ENCODE data around the gene ARHGAP12. TPM values are rescaled to one million over a fixed set of nuclear protein-coding genes. Genes with fewer than 3 reads are reported as not detected.

Gene ARHGAP12
- total and polyA plus RNA-seq, 9 donors = 17.8 to 41.1 (median 23.1) TPM

DNA sequence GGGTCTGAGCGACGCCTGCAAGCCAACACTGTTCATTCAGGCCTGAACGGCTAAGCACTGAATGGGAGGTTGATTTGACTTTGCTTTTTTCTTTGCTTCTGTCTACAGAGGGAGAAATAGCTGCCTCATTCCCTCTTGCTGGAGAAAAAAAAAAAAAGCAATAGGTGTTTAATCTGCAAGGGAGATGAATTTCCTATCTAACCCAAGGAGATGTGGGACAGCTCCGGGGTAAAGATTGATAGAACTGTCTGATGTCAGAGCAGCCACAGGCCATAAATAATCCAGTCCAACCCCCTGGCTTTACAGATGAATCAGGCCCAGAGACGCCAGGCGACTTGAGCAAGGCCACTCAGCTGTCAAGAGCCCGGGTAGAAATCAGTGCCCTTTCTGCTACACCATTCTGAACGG is 168.0 kb downstream of the ARHGAP12 start:
- H3K27me3 ChIP-seq (ENCODE audit: control insufficient read depth, insufficient read depth, low read length) = no peaks in the 10 kb centered on the region
- peaks cover 42% of the 10 kb centered on the region for H3K4me1 ChIP-seq (ENCODE audit: control insufficient read depth, insufficient read depth, low read length)
- H3K27ac ChIP-seq (ENCODE audit: low read length) = peak overlapping the region; percentile 96
- WGBS (ENCODE audit: insufficient coverage) = 28% methylated on average over 5 of the region's 8 CpGs
- no peaks in the 10 kb centered on the region for H3K36me3 ChIP-seq (ENCODE audit: control insufficient read depth, insufficient read depth, low read length)
- peak overlapping the region; percentile 38 for H3K4me3 ChIP-seq (ENCODE audit: low read length)
- DNase-seq = no peak
- peaks cover 3% of the 10 kb centered on the region for H3K9me3 ChIP-seq (replicated peaks; ENCODE audit: control insufficient read depth, low read depth, low read length)

GRCh38 chr10:31759799-31760626 is 168.6 kb downstream of the ARHGAP12 start:
- under 1% methylated on average over 62 of the region's 63 CpGs for whole genome bisulfite sequencing (ENCODE audit: insufficient coverage)
- peak overlapping the region; percentile 94 for H3K4me3 ChIP-seq (ENCODE audit: low read length)
- H3K9me3 ChIP-seq (replicated peaks; ENCODE audit: control insufficient read depth, low read depth, low read length) = peaks cover 3% of the 10 kb centered on the region
- H3K36me3 ChIP-seq (ENCODE audit: control insufficient read depth, insufficient read depth, low read length) = no peaks in the 10 kb centered on the region
- no peaks in the 10 kb centered on the region for H3K27me3 ChIP-seq (ENCODE audit: control insufficient read depth, insufficient read depth, low read length)
- peaks cover 43% of the 10 kb centered on the region for H3K4me1 ChIP-seq (ENCODE audit: control insufficient read depth, insufficient read depth, low read length)
- DNase-seq = peak; percentile 99
- H3K27ac ChIP-seq (ENCODE audit: low read length) = peak overlapping the region; percentile 96

DNA sequence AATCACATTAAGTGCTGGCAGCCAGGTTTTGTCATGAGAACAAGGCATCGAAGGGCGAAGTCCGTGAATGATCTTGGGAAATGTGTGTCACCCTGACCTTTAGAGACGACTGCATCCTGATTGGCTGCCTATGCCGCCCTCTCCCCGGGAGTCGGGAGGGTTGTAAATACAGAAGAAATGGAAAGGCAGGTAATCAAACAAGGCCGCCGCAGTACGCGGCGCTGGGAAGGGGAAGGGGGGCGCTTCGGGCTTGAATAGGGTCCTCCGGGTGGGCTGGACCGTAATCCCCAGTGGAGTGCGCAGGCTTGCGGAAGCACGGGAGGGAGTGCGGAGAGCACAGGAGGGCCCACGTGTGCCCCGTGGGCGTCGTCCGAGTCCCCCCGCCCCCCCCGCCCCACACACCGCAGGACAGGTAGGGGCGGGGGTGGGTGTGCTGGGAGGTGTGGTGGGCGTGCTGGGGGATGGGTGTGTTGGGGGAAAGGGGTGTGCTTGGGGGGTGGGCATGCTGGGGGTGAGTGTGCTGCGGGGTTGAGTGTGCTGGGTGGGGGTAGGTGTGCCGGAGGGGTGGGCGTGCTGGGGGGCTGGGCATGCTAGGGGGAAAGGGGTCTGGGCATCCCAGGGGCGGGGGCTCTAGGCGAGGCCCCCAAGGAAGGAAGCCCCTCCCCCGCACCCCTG is 169.4 kb downstream of the ARHGAP12 start:
- DNase-seq = peak; percentile 65
- Histone ChIP-seq H3K27ac (ENCODE audit: low read length) (peak overlapping the region; percentile 96), H3K4me1 (ENCODE audit: control insufficient read depth, insufficient read depth, low read length) (peaks cover 51% of the 10 kb centered on the region), H3K27me3 (ENCODE audit: control insufficient read depth, insufficient read depth, low read length) (no peaks in the 10 kb centered on the region), H3K9me3 (replicated peaks; ENCODE audit: control insufficient read depth, low read depth, low read length) (no peaks in the 10 kb centered on the region), H3K4me3 (ENCODE audit: low read length) (peak overlapping the region; percentile 94), H3K36me3 (ENCODE audit: control insufficient read depth, insufficient read depth, low read length) (no peaks in the 10 kb centered on the region)
- 5% methylated on average over 19 of the region's 36 CpGs for WGBS (ENCODE audit: insufficient coverage)

GRCh38 chr10:31758495-31758894 is 170.1 kb downstream of the ARHGAP12 start:
- no peaks in the 10 kb centered on the region for H3K36me3 ChIP-seq (ENCODE audit: control insufficient read depth, insufficient read depth, low read length)
- no peak overlapping the region for H3K27ac ChIP-seq (ENCODE audit: low read length)
- 100% methylated on average over 1 of the region's 5 CpGs for WGBS (ENCODE audit: insufficient coverage)
- H3K9me3 ChIP-seq (replicated peaks; ENCODE audit: control insufficient read depth, low read depth, low read length) = no peaks in the 10 kb centered on the region
- H3K27me3 ChIP-seq (ENCODE audit: control insufficient read depth, insufficient read depth, low read length) = no peaks in the 10 kb centered on the region
- peaks cover 53% of the 10 kb centered on the region for H3K4me1 ChIP-seq (ENCODE audit: control insufficient read depth, insufficient read depth, low read length)
- H3K4me3 ChIP-seq (ENCODE audit: low read length) = no peak overlapping the region
- no peak for DNase-seq

DNA sequence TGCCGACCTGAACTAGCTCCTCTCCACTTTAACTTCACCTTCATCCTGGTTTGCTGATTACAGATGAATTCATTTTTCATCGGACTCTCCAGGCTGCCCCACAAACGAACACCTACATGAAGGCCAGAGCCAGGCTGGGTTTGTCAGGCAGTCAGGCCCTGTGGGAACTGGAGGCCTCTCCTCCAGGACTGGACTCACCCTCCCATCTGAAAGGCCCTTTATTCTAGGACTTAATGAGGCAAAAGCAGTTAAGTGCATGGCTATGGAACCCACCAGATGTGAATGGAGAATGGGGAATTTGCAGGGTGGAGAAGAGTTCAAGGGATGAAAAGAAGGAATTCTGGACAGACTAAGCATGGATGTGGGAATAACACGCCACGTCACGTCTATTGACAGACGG is 170.8 kb downstream of the ARHGAP12 start:
- peak; percentile 48 for DNase-seq
- Histone ChIP-seq H3K27ac (ENCODE audit: low read length) (peak overlapping the region; percentile 42), H3K36me3 (ENCODE audit: control insufficient read depth, insufficient read depth, low read length) (no peaks in the 10 kb centered on the region), H3K9me3 (replicated peaks; ENCODE audit: control insufficient read depth, low read depth, low read length) (no peaks in the 10 kb centered on the region), H3K4me1 (ENCODE audit: control insufficient read depth, insufficient read depth, low read length) (peaks cover 53% of the 10 kb centered on the region), H3K27me3 (ENCODE audit: control insufficient read depth, insufficient read depth, low read length) (no peaks in the 10 kb centered on the region), H3K4me3 (ENCODE audit: low read length) (no peak overlapping the region)
- WGBS (ENCODE audit: insufficient coverage) = 72% methylated on average over 3 of the region's 7 CpGs

- 17% methylated on average over 4 of the region's 9 CpGs for WGBS (ENCODE audit: insufficient coverage)
- DNase-seq = peak; percentile 87
- Histone ChIP-seq H3K27me3 (ENCODE audit: control insufficient read depth, insufficient read depth, low read length) (no peaks in the 10 kb centered on the region), H3K27ac (ENCODE audit: low read length) (peak overlapping the region; percentile 42), H3K4me3 (ENCODE audit: low read length) (no peak overlapping the region), H3K36me3 (ENCODE audit: control insufficient read depth, insufficient read depth, low read length) (no peaks in the 10 kb centered on the region), H3K4me1 (ENCODE audit: control insufficient read depth, insufficient read depth, low read length) (peaks cover 56% of the 10 kb centered on the region), H3K9me3 (replicated peaks; ENCODE audit: control insufficient read depth, low read depth, low read length) (no peaks in the 10 kb centered on the region)
Measured at GRCh38 chr10:31757386-31757791, 171.2 kb downstream of the ARHGAP12 start.

DNA sequence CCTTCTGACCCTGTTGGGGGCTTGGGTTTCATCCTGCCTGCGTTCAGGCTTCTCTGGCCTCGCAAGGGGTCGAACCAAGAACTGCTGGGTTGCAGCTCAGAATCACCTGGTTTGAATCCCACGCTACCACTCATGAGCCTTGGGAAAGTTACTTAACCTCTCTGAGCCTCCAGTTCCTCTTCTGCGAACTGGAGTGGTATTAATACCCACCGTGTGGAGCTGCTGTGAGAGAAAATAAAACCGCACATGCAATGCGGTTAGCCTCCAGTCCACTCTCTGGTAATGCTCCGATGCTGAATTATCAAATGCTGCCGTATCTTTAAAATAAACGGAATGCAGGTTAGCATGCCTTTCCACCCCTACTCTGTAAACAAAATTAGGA is 171.9 kb downstream of the ARHGAP12 start:
- H3K4me1 ChIP-seq (ENCODE audit: control insufficient read depth, insufficient read depth, low read length) = peaks cover 58% of the 10 kb centered on the region
- no peak overlapping the region for H3K4me3 ChIP-seq (ENCODE audit: low read length)
- no peak overlapping the region for H3K27ac ChIP-seq (ENCODE audit: low read length)
- WGBS (ENCODE audit: insufficient coverage) = 56% methylated on average over 5 of the region's 11 CpGs
- H3K27me3 ChIP-seq (ENCODE audit: control insufficient read depth, insufficient read depth, low read length) = no peaks in the 10 kb centered on the region
- DNase-seq = no peak
- no peaks in the 10 kb centered on the region for H3K9me3 ChIP-seq (replicated peaks; ENCODE audit: control insufficient read depth, low read depth, low read length)
- no peaks in the 10 kb centered on the region for H3K36me3 ChIP-seq (ENCODE audit: control insufficient read depth, insufficient read depth, low read length)

GRCh38 chr10:31756101-31756728 is 172.4 kb downstream of the ARHGAP12 start:
- 72% methylated on average over 10 of the region's 10 CpGs for WGBS (ENCODE audit: insufficient coverage)

More at GRCh38 chr10:31756101-31756728, 172.4 kb downstream of the ARHGAP12 start:
- Histone ChIP-seq H3K9me3 (replicated peaks; ENCODE audit: control insufficient read depth, low read depth, low read length) (no peaks in the 10 kb centered on the region), H3K4me3 (ENCODE audit: low read length) (no peak overlapping the region), H3K27me3 (ENCODE audit: control insufficient read depth, insufficient read depth, low read length) (no peaks in the 10 kb centered on the region), H3K4me1 (ENCODE audit: control insufficient read depth, insufficient read depth, low read length) (peaks cover 63% of the 10 kb centered on the region), H3K27ac (ENCODE audit: low read length) (no peak overlapping the region), H3K36me3 (ENCODE audit: control insufficient read depth, insufficient read depth, low read length) (no peaks in the 10 kb centered on the region)
- no peak for DNase-seq

All from muscle of leg (tissue), 11 donors.